C1 segment of cervical spinal cord (tissue), 14 donors: ENCODE data around the gene TRAF2.

Experiments used
- DNase-seq, 14 donors: peaks; one replicate each; lab custom pipeline; 2025; lab: John Stamatoyannopoulos, UW

TRAF2 gene

DNA sequence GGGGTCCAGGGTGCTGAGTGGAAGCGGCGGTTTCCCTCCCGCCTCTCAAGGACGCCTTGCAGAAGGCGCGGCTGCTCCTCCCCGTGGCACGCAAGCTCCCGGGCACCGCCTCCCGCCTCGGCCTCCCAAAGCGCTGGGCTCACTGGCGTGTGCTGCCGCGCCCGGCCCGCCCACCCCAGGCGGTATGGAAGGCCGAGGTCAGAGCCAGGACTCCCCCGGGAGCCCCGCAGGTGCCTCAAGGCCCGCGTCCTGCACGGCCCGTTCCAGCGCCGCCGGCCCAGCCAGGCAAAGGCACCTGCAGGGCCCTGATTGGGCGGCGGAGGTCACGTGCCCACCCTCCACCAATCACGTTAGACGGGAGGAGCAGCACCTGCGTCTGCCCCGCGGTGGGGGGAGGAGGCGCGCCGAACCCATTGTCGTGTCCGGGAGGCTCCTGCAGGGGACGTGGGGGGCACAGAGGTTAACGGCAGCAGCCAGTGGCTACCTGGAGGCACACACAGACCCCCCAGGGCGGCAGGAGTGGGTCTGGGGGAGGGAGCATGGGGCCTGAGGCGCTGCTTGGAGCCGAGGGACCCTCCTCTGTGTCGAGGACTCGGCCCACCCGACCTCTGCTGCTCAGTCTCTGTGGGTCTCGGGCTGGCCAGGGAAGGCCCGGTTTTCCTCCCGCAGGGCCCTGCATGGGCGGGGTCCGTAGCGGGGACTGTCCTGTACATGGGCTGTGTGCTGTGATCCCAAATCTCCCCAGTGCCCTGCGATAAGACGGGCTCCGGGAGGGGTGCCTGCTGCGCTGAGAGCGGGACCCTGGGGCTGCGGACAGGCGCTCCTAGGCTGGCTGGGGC is 63.7 kb downstream of the TRAF2 start:
- peak; percentile 72 to 96 (median 92) for DNase-seq

DNA sequence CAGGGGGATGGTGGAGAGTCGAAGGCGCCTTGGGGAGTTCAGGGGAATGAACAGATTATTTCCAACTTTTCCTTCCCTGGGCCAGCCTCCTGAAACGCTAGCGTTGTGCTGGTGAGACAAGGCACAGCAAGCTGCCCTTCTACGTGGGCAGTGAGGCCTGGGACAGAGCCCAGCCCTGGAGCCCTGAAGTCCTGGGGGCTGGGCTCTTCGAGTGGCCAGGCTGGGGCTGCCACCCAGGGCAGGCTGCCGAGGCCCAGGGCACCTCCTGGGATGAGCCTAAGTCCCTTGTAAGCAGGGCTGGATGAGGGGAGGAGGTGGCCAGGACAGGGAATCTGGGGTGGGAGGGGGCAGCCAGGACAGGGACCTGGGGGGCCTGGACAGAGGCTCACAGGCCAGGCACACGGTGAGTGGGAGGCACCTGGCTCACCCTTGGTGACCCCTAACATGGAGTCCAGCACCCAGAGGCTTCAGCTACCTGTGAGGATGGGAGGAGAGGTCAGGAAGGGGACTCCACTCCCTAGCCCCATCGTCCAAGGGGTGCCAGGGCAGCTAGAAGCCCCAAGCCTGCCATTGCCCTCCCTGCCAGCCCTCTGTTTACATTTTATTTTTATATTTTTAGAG is 64.5 kb downstream of the TRAF2 start:
- DNase-seq: peak in 4 of 14 donors; percentile 46 to 63 (median 58)

GRCh38 chr9:136951541-136952320 is 65.4 kb downstream of the TRAF2 start, which contains the start of gene LCN12:
Gene LCN12 (plus strand): TSS chr9:136952273. CDS start chr9:136952328, 55 bp downstream.
- no peak for DNase-seq

- DNase-seq: peak in 8 of 14 donors; percentile 24 to 75 (median 50)
These were observed 66.1 kb downstream of the TRAF2 start for GRCh38 chr9:136952321-136952850.

- DNase-seq: no peak
These were observed 66.8 kb downstream of the TRAF2 start for GRCh38 chr9:136952876-136953770.

DNA sequence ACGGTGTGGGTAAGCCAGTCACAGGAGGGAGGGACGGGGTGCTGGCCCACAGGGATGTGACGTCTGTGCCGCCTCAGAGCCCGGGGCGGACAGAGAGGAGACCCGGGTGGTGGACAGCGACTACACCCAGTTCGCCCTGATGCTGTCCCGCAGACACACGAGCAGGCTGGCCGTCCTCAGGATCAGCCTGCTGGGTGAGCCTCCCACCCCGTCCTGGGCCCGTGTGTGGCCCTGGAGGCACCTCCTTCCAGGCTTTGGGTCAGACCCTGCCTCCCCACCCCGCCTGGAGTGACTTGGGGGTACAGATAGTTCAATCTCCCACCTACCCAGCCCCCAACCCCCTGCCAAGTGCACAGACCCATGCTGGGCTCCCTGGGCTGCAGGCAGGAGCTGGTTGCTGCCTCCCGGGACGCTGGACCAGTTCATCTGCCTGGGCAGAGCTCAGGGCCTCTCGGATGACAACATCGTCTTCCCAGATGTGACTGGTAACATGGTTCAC is 67.5 kb downstream of the TRAF2 start:
- DNase-seq: no peak

GRCh38 chr9:136954270-136955083 is 68.2 kb downstream of the TRAF2 start:
- no peak for DNase-seq

GRCh38 chr9:136955202-136955942 is 69.1 kb downstream of the TRAF2 start:
- no peak for DNase-seq

- DNase-seq: no peak
These were observed 69.6 kb downstream of the TRAF2 start for GRCh38 chr9:136955943-136956335.

DNA sequence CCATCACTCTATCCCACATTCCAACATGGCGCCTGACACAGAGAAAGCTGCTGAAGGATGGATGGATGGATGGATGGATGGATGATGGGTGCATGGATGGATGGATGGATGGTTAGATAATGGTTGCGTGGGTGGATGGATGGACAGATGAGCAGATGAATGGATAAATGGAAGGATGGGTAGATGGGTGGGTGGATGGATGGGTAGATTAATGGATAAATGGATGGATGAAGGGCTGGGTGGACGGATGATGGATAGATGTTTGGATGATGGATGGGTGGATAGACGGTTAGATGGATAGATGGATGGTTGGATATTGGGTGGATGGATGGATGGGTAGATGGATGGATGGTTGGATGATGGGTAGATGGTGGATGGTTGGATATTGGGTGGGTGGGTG is 70.3 kb downstream of the TRAF2 start:
- no peak for DNase-seq

GRCh38 chr9:136957461-136957860 is 71.1 kb downstream of the TRAF2 start:
- no peak for DNase-seq

DNA sequence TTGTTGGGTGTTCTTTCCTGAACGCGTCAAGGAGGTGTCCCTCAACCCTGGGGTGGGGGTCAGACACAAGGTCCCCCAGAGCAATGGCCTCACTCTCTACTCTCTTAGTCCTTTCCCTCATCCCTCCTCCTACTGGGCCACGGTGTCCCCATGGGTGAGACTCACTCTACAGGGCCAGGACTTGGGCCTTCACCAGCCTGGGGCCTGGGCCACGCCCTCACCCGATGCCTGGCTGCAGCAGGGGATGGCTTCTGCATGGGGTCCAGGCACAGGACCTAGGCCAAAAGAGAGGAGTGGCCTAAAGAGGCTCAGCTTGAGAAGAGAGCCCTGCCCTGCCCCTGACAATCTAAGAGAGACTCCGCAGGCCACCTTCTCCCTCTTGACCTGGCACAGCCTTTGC is 71.6 kb downstream of the TRAF2 start:
- DNase-seq: no peak

- no peak for DNase-seq
These were observed 72.2 kb downstream of the TRAF2 start for GRCh38 chr9:136958473-136958872.

- DNase-seq: no peak
These were observed 72.9 kb downstream of the TRAF2 start for GRCh38 chr9:136958898-136959850.

GRCh38 chr9:136960212-136960937 is 74.1 kb downstream of the TRAF2 start:
- DNase-seq: no peak

DNA sequence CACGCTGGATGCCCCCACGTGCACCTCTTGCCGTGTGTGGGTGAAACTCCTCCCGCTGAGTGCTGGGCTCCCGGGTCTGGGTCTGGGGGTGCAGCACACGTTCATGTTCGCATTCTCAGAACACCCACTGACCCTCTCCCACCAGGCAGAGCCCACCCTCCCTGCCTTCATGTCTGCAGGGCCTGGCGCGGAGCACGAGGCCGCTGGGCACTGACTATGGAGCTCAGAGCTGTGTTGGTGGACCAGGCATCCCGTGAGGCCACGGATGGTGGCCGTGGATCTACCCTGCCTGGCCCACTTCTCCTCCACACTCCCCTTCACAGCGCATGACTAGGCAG is 74.6 kb downstream of the TRAF2 start:
- DNase-seq: no peak
